Stimulated activated CD8-positive, alpha-beta memory T cell treated with anti-CD3 and anti-CD28 coated beads, Interleukin-2, amount 100 ng/mL, for 1 hour (primary cell): Measurements from ENCODE around the gene GBF1.

ENCODE experiments used
- DNase-seq, 2 donors: peaks; one replicate each; pipeline ENCODE4 v3.0.0-alpha.2; 2020; ENCODE audit warnings: low read depth in 2 of 2

GBF1 gene

DNA sequence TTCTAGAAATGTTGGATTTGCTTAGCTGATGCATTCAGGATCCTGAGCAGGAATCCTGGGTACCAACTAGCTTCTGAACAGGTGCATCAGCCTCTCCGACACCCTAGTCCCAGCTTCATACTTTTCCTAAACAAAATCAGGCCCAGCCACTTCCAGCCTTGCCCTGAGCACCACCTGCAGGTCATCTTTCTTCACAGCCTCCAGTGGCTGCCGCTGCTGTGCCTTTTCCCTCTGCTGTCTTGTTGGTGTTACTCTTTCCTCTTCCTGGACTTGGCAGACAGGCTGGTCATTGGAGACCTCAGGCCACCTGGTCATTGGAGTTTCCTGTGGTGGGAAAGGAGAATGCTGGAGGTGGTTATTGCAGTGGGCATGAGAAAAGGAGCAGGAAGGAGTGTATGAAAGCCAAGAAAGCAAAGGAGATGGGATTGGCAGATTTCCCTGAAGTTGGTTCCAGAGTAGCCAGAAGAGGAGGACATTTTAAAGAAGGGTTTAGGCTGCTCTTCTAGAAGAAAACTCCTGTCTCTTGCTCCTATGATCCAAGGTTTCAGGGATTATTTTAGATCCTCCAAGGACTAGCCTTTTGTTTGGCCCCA lies 102.0 kb downstream of the GBF1 start:
- no peak for DNase-seq

DNA sequence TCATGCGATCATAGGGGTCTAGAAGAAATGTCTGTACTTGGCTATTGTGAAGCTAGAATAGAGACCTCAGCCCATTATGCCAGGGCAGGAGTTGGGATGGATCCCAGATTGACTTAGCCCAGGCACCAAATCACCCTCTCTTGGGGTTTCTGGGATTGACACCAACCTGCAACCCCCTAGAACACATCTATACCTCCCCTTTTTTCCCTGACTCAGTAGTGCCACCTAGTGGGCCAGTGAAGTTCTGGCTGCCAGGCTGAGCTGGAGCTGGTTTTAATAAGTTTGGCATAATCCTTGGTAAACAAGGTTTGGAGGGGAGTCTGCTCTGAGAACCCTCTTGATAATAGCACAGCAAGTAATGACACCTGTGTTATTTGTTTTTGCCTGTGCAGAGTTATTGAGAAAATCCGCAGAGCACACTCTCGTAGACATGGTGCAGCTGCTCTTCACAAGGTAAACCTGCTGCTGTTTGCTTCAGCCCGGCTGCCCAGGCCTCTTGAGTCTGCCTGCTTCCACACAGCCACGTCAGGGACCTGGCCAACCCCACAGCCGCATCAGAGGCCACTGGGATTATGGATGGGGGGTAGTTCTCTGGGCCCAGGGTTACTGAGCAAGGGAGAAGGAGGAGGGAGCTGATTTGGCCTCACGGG lies 106.9 kb downstream of the GBF1 start:
- peak; percentile 27 to 52 for DNase-seq

DNA sequence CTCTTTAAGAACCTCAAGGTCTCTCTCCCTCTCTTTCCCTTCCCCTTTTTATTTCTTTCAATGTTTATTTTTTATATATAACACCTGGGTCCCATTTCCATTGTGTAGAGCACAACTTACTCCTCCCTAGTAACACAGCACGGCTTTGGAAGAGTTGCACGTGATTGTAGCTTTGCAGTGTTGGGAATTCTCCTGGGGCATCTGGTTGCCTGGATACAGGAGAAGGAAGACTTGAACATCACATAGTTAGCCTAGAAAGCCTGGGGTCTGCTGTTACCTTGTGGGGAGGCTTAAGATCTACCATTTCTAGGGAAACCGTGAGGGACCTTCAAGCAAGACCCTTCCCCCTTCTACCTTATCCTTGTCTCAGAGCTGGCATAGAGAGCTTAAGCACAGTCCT lies 109.1 kb downstream of the GBF1 start:
- DNase-seq, result no peak

DNA sequence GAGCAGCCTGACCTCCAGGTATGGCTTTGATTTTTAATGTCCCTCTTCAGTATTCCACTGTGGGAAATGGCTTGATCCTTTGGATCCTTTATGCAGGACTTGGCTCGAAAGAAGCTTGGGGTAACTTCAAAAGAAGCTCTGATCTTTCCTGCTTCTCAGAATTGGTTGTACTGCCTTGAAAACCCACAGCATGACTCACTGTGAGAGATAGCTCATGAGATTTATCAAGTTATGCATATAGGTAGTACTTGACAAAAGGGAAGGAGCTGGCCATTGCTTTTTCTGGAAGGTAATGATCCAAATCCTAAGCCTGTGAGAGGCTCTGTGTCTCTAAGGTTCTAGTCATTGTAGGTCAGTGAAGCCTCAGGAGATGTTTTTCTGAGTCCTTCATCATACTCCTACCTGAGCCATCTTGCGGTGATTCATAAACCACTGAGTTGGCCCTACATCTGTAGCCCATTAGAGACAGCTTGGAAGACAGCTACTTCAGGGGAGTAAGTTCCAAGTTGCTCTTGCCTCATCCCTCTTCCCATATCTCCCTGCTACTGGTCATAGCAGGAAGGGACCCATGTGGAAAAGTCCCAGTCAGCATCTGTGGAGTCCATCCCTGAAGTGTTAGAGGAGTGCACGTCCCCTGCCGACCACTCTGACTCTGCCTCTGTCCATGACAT lies 113.5 kb downstream of the GBF1 start:
- DNase-seq, result no peak

DNA sequence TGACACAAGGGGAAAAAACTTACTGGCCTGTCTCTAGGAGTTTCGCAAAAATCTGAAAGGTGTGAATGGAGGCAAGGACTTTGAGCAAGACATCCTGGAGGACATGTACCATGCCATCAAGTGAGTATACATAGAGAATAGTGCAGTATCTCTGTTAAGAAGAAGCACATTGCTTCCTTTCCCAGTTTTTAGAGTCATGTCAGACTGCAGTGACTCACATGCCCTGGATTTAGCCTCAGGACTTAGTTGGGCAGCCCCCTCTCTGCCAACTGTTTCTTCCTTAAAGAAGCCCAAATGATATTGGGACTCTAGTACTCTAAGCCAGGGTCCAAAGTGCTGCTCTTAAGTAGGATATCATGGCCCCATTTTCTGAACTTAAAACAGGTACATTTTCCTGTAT lies 122.1 kb downstream of the GBF1 start:
- DNase-seq, result no peak

DNA sequence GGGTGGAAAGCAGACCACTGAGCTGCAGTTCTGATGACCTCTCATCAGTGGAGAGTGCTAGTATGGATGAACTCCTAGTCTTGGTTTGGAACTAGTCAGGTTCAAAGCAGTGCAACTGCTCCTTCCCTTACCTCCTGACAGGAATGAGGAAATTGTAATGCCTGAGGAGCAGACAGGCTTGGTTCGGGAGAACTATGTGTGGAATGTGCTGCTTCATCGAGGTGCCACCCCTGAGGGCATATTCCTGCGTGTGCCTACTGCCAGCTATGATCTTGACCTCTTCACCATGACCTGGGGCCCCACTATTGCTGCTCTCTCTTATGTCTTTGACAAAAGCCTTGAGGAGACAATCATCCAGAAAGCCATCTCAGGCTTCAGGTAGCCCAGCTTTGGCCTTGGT lies 122.7 kb downstream of the GBF1 start:
- no peak for DNase-seq

DNA sequence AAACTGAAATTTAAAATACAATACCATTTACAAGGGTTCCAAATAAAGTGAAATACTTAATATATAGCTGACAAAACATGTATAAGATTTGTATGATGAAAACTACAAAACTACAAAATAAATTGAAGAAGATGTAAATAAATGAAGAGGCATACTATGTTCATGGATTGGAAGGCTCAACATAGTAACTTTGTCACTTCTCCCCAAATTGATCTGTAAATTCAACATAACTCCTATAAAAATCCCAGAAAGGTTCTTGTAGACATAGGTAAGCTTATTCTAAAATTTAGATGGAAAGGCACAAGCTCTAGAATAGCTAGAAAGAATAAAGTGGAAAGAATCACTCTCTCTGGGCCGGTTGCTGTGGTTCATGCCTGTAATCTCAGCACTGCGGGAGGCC lies 126.0 kb downstream of the GBF1 start:
- DNase-seq, result no peak

DNA sequence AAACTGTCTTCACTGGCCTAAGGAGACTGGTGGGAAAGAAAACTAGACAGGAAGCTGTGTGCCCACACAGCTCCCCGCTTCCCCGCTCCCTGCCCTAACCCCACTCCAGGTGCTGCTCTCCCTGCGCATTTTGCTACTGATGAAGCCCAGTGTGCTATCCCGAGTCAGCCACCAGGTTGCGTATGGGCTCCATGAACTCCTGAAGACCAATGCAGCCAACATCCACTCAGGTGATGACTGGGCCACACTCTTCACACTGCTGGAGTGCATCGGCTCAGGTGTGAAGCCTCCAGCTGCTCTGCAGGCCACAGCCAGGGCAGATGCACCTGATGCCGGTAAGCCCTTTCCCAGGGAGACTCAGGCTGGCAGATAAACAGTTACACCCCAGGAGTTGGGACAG lies 129.9 kb downstream of the GBF1 start:
- no peak for DNase-seq

DNA sequence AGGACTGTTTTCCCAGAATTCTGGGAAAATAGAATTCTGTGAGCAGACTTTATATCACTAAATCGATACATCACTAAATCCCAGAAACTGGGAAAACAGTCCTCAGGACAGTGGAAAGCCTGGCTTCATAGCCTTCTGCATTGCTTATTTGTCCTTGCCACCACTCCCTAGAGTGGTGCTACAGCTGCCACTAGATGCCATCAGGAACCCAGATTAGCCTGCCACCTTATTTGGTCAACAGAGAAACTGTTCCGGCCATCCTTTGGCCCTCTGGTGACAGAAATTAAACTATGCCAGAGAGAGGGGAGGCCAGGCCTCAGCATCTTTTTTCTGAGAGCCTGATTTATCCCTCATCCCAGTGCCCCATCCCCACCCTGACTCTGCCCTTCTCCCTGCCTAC lies 130.5 kb downstream of the GBF1 start:
- DNase-seq, result no peak

DNA sequence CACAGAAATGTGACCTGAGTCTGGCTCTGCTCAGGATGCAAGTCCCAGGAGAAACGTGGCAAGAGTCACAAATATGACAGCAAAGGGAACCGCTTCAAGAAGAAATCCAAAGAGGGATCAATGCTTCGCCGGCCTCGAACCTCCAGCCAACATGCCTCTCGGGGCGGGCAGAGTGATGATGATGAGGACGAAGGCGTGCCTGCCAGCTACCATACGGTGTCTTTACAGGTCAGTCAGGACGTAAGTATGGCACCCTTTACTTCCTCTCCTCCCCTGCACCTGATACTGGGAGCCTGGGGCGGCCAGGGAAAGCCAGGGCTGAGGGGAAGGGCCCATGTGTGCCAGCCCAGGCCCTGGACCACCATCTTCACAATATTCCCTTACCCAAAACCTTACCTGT lies 131.6 kb downstream of the GBF1 start:
- DNase-seq, result no peak

DNA sequence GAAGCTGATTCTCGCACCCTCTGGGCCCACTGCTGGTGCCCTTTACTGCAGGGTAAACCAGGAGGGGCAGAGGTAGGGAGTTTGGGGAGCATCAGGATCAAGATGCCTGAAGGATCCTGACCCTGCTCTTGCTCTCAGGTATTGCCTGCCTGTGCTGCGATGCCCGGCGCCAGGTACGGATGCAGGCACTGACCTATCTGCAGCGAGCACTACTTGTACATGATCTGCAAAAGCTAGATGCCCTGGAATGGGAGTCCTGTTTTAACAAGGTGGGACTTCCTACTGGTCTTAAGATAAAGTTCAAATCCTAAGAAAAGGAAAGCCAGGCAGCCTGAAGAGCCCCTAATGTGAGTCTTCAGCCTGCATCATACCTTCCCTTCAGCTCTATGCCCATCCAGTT lies 134.1 kb downstream of the GBF1 start:
- no peak for DNase-seq

DNA sequence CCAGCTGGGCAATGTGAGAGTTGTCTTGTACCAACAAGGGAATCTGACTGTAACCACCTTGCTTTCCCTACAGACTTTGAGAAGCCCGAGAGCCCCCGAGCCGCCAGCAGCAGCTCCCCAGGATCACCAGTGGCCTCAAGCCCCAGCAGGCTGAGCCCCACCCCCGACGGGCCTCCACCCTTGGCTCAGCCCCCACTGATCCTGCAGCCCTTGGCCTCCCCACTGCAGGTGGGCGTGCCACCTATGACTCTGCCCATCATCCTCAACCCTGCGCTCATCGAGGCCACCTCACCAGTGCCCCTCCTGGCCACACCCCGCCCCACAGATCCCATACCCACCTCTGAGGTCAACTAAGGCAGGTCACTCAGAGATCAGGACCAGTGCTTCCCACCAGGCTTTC lies 136.7 kb downstream of the GBF1 start:
- DNase-seq, result no peak

DNA sequence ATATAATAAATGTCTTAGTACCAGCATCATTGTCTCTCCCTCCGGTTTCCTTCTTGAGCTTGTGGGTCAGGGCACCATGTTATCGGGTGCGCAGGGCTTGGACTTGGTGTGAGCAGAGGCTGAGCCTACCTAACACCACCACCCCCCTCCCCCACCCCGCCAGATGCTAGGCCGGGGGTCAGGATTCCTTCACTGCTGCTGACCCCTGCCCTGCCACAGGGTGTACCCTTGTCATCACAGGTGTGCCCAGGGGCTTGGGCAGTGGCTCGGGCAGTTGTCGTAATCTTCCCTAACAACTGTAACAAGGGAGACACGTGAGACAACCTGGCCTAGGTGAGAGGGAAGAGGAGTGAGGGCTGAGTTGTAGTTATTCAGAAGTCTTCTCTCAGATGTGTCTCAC lies 137.5 kb downstream of the GBF1 start:
- no peak for DNase-seq

DNA sequence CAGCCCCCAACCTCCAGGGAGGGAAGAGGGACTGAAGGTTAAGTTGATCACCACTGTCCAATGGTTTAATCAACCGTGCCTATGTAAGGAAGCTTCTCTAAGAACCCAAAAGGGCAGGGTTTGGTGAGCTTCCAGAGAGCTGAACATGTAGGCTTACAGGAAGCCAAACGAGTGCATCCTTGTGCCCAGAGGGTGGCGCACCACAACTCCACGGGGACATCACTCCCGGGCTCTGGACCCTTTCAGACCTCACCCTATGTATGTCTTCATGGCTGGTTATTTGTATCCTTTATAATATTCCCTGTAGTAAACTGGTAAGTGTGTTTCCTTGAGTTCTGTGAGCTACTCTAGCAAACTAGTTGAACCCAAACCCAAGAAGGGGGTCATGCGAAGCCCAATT lies 138.7 kb downstream of the GBF1 start:
- no peak for DNase-seq

DNA sequence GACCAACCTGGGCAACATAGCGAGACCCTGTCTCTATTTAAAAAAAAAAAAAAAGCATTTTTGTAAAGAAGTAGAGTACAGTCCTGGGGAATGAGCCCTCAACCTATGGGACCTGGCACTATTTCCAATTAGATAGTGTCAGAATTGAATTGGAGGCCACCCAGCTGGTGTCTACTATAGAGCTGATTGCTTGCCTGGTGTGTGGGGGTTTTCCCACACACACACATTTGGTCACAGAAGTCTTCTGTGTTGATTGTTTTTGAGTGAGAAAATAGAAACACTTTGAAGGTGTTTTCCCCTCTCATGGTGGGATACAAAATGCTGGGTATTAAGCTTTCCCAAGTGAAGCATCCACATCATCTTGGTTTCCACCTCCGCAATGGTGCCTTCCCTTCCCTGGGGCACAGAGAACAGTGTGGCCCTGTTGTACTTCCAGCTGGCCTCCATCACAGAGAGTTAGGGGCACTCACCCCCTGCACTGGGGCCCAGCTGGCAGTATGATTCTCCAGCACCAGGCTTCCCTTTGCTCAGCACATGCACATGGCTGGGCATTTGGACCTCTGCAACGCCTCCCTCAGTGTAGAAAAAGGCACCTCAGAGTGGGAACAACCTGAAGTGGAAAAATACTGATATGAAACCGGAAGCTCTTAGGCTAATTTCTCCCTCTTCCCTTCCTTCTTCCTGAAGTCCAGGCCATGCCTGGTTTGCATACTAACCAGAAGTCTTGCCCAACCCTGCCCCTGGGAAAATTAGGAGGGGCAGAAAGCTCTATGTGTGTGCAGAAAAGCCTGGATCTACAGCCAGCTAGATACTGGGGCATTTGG lies 139.5 kb downstream of the GBF1 start:
- DNase-seq, result no peak

DNA sequence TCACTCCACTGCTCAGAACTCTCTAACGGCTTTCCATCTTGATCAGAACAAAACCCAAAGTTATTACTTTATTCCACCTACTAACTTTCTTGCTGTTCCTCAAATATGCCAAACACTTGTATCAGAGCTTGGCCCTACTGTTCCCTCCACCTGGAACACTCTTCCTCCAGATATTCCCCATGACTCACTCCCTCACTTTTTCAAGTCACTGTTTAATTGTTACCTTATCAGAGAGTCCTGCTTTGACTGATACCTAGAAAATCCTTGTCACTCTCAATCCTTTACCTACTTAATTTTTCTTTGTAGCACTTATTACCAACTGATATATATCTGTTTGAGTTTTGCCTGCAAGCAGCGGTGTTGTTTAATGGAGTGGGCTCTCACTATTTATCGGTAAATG lies 144.6 kb downstream of the GBF1 start:
- no peak for DNase-seq

DNA sequence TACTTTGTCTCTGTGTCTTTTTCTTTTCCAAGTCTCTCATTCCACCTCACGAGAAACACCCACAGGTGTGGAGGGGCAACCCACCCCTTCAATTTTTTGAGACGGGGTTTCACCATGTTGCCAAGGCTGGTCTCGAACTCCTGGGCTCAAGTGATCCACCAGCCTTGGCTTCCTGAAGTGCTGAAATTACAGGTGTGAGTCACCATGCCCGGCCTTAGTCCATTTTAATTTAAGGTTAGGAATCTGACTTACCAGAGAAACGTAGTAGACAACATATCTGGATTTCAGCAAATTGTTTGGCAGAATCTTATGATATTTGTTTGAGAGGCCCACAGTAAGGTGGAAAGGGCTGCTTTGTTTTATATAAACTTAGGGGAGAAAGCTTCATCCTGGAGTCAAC lies 147.0 kb downstream of the GBF1 start:
- DNase-seq, result no peak

DNA sequence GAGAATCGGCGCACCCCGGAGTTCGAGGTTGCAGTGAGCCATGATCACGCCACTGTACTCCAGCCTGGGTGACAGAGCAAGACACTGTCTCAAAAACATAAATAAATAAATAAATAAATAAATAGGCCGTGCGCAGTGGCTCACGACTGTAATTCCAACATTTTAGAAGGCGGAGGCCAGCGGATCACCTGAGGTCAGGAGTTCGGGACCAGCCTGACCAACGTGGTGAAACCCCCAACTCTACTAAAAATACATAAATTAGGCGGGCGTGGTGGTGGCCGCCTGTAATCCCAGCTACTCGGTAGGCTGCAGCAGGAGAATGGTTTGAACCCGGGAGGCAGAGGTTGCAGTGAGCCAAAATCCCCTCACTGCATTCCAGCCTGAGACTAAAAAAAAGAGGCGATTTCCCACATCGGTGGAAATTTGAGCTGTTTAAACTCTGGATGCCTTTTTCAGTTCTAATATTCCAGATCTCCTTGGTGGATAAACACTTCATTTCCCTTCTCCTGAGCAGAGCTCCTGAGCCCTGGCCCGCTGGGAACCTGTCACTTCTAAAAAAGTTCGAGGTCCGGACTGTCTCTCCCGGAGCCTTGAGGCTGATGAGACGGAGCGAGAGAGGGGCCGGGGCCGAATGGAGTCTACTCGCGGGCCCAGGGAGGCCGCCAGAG lies 148.2 kb downstream of the GBF1 start:
- DNase-seq, result no peak

DNA sequence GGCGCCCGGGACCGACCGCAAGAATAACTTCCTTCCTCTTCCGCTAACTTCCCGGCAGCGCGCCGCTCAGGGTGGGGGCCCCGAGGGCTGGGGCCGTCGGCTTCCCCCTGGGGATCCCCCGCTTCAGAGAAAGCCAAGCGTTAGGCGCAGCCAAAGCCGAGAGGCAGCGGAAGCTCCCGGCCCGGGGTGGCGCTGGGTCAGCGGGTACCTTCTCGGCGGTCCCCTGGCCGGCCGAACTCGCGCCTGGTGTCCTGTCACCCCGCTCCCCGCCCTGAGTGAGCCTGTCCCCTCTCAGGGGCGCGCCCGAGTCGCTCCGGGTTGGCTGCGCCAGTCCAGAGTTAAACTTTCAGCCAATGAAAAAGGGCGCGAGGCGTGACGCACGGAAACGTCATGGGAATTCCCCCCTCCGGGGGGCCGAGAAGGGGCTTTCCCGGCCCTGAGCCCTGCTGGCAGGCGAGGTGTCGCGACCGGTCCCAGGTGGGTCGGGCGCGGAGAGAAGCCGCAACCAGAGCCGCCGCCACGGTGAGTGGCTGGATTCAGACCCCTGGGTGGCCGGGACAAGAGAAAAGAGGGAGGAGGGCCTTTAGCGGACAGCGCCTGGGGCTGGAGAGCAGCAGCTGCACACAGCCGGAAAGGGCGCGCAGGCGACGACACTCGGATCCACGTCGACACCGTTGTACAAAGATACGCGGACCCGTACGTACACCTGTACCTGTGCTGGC lies 148.9 kb downstream of the GBF1 start:
- peak; percentile 98 for DNase-seq

DNA sequence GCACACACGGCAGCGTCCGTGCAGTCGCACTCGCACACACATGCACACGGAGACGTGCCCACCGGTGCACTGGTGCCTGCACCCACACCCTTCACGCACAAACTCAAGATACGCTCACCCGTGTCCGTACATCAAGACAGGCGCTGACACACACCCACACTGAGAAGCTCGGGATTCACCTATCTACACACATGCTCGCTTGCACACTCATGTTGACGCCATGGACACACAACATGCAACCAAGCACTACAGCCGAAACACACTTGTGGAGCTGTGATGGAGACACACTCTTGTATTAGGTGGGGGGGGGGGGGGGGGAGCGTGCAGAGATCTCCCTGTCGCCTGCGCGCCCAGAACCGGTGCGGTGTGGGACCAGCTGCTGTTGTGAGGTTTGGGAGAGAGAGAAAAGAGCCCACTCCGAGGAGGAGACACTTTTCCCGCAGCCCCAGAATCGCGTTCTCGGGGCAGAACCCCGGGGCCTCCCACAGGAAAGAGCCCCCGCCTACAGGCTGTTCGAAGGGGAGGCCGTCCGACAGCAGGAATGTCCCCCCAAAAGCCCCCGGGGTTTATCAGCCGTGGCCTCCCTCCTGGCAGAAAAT lies 149.6 kb downstream of the GBF1 start:
- no peak for DNase-seq
